ENCODE results near the gene BBIP1.

DNA sequence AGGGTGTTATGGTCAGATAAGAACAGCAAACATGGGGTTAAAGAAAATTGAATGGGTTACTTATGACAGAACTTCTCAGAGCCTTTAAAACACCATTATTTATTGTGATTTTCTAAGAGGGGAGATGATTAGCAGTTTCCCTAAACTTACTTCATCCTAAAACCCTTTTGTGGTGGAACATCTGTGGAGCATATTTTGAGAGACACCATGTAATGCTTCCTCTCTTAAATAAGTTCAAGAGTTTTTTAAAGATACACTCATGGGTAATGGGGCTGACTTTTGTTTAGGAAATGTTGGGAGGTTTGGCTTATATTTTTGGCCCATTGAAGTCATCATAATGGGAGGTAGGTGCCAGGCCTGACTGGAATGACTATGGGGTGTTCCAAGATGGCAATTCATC is 55.6 kb downstream of the BBIP1 start:
- TF ChIP-seq, protein P1, sequence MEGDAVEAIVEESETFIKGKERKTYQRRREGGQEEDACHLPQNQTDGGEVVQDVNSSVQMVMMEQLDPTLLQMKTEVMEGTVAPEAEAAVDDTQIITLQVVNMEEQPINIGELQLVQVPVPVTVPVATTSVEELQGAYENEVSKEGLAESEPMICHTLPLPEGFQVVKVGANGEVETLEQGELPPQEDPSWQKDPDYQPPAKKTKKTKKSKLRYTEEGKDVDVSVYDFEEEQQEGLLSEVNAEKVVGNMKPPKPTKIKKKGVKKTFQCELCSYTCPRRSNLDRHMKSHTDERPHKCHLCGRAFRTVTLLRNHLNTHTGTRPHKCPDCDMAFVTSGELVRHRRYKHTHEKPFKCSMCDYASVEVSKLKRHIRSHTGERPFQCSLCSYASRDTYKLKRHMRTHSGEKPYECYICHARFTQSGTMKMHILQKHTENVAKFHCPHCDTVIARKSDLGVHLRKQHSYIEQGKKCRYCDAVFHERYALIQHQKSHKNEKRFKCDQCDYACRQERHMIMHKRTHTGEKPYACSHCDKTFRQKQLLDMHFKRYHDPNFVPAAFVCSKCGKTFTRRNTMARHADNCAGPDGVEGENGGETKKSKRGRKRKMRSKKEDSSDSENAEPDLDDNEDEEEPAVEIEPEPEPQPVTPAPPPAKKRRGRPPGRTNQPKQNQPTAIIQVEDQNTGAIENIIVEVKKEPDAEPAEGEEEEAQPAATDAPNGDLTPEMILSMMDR (conservative IDR thresholded peaks at IDR 0.05; ENCODE audit: low read depth, low read length): no peak
- TF ChIP-seq EZH2 (IDR thresholded peaks at IDR 0.05; ENCODE audit: low read length, unreplicated experiment) (no peak), EZH2phosphoT487 (IDR thresholded peaks at IDR 0.05; ENCODE audit: borderline replicate concordance, low read length) (no peak)

All from PC-3 (cell line).